HG03565 (cell line): ENCODE data around the gene RAB11FIP2.

ENCODE experiments used
- ATAC-seq: cut with Tn5 transposase; IDR thresholded peaks from one replicate; pipeline ENCODE4 v1.9.1; 2021; ENCODE audit warnings: mild to moderate bottlenecking, moderate library complexity; ENCODE audit not compliant: unreplicated experiment

The RAB11FIP2 gene

GRCh38 chr10:117983961-117984360 lies 62.8 kb downstream of the RAB11FIP2 start:
- no peak for ATAC-seq

DNA sequence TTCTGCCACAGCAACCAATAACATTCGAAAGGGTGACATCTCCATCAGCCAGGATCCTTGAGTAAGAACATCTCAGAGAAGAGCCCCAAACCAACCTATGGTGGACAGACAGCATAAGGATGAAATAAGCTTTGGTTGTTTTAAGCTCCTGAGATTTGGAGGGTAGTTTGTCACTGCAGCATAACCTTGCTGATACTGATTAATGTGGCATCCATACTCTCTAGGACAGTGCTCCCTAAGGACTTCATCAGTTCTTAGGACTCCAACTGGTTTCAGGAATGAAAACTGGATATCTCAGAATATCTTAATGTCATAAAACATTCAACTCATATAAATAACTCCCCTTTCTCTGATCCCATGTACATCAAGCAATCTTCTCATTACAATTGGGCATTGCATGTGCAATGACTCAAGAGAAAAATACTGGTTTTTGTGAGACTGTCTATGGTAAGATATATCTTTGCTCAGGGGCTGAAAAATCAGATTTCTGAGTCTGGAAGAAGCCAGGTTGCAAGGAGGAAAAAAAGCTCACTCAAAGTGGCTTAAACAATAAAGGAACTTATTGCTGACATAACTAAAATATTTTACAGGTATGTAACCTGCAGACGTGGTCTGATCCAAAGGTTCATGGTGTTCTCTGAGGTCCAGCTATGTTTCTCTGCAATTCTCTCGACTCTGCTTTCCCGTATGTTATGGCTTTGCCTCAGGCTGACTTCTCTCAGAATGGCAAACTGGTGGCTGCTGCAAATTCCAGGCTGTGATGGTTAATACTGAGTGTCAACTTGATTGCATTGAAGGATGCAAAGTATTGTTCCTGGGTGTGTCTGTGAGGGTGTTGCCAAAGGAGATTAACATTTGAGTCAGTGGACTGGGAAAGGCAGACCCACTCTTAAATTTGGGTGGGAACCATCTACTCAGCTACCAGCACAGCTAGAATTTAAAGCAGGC lies 65.7 kb downstream of the RAB11FIP2 start:
- ATAC-seq, result no peak

- ATAC-seq, result no peak
These were observed 66.5 kb downstream of the RAB11FIP2 start for GRCh38 chr10:117980216-117980615.

DNA sequence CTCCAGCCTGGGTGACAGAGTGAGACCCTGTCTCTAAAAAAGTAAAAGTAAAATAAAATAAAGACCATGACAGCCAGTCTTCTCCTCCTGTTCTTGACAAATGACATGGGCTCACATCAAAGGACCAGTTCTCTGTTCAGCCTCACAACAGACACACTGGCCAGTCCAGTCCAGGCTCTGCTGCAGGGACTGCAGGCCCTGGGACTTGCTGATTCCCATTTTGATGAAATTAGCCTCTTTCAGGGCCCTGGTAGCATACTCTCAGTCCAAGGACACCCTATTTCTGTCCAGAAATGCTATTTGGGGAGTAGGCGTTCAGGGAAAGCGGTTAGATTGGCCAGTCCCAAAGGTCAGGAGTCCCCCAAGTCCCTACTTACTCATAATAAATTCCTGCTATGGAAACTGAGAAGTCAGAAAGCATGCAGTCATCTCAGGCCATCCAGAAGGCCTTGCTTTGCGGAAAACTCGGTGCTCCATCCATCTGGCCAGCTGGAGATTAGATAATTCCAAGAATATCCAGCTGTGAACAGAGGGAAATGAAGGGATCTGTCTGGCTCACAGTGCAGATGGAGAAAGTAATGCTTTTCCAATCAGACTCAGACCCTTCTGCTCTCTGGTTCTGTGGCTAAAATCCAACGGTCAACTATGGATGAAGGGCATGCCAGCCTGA lies 74.4 kb downstream of the RAB11FIP2 start:
- ATAC-seq, result no peak

DNA sequence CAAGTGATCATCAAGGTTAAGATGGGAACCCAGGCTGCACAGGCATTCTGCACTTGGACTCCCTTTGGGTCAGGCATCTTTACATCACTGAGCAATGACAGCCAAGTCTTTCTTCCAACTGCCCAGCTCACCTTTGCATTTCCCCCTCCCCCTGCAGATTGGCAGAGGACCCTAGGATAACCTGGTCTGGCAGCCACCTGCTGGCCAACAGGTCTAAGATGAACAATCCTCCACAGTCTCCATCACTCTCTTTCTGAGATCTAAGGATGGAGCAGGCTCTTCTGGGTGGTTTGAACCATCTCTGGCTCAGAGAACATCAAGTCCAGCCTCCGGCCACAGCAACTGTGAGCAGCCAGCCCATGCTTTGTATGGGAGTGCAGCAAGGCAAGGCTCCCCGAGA lies 75.8 kb downstream of the RAB11FIP2 start:
- no peak for ATAC-seq

DNA sequence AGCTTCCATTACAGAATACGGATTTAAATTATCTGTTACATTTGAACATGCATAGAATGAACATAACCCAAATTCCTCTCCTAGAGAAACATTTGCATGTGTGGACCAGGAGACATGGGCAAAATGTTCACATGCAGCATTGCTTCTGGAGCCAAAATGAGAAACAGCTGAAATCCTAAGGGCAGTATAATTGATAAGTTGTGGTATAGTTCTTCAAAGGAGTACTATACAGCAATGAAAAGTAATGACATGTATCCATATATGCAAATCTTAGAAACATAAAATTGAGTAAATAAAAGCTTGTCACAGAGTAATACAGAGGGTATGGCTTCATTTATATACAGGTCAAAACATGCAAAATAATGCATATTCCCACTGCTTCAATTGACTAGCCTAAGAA lies 77.1 kb downstream of the RAB11FIP2 start:
- no peak for ATAC-seq

- ATAC-seq, result no peak
These were observed 78.2 kb downstream of the RAB11FIP2 start for GRCh38 chr10:117968354-117969182.

DNA sequence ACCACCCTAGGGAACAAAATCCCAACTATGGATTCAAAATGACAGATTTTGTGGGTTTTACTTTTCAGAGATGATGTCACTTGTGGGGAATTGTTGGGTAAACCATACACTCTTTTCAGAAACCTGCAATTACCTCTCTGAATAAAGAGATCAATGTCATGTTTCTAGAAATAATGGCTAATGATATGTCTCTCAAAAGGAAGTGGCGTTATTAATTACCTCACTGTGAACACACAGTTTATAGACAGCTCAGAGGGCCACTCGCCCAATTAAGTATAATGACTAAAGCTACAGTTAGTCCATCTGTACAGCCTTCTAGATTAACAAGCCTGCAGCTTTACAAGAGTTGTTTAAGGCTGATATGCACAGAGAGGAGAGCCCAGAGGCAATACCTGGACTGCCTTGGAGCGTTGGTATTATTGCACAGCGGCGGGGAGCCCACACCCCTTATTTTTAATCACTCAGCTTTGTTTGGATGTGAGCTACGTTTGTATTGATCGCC lies 79.5 kb downstream of the RAB11FIP2 start:
- ATAC-seq, result no peak

GRCh38 chr10:117965984-117966383 lies 80.8 kb downstream of the RAB11FIP2 start:
- ATAC-seq, result no peak

DNA sequence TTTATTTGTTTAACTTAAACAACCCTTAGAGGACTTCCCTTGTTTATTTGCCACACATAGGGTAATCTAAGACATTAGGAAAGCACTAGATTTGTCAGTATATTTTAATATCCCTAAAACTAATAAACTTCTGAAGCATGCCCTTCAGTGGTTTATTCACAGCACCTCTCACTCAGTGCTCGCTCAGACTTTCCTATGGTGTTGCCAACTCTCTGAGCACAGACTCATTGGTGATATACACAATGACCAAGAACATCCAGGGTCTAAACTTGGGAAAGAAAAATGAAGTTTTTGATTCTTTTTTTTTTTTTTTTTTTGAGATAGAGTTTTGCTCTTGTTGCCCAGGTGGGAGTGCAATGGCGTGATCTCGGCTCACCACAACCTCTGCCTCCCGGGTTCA lies 82.2 kb downstream of the RAB11FIP2 start:
- no peak for ATAC-seq

DNA sequence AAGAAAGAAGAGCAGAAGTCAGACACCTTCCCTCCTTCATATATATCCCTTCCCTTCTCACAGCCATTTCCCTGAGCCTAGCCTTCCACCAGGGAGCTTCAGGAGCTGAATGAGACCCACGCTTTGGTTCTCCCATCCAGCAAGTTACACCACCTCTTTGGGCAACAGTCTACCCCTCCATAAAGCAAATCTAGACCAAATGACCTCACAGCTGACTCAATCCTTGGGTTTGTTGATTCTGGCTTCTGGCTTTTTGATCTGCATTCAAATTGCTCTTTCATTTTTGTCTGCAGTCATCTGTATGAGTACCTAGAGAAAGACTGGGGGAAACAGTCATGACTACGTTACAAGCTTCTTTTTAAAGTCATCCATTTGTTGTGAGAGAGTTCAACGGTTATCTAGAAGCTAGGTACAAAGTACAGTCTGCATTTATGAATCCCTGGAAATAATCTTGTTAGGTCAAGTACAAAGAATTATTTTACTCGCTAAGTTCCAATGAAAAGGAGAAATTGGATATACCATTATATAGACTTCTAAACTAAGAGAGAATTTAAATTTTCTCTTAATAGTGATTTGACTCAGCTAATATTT lies 86.3 kb downstream of the RAB11FIP2 start:
- no peak for ATAC-seq

- ATAC-seq, result no peak
These were observed 89.8 kb downstream of the RAB11FIP2 start for GRCh38 chr10:117956972-117957371.

DNA sequence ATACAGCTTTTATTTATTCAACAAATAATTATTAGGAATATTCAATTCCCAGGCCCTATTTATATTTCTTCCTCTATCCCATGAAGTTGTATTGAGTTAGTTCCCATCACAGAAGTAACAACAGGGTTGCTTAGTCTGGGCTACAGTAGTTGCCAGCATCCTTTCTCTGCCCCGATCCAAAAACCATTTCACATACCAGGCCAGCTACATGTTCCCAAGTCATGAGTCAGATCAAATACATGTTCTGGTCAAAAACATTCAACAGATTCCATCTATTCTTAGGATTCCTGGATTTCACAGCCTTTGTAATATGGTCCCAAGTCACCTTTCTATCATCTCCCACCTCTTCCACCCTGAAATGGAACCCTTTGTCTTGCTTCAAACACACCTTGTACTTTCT lies 91.6 kb downstream of the RAB11FIP2 start:
- no peak for ATAC-seq
